Islet of Langerhans (tissue), 1 donor: Measurements from ENCODE around the gene PTRHD1.
"Not testable (repeated sequence)": the region's sequence is repeated elsewhere in the genome, so short reads cannot be mapped to it uniquely, and the experiment has no call there.

Experiments
- FAIRE-seq: peaks from one replicate; lab custom pipeline; 2011; peaks lifted over from hg19 to GRCh38; lab: Jason Lieb, UNC

PTRHD1 gene

GRCh38 chr2:24809316-24810007 is 16.3 kb upstream of the PTRHD1 start:
- no peak for FAIRE-seq

- no peak for FAIRE-seq
Measured at GRCh38 chr2:24806661-24807036, 13.5 kb upstream of the PTRHD1 start.

GRCh38 chr2:24805811-24806660 is 12.8 kb upstream of the PTRHD1 start:
- FAIRE-seq = not testable (repeated sequence)

- FAIRE-seq = not testable (repeated sequence)
Measured at GRCh38 chr2:24800487-24800886, 7.3 kb upstream of the PTRHD1 start.

GRCh38 chr2:24797644-24798043 is 4.5 kb upstream of the PTRHD1 start:
- no peak for FAIRE-seq

GRCh38 chr2:24793761-24794435 is 707 bp upstream of the PTRHD1 start:
- no peak for FAIRE-seq

- no peak for FAIRE-seq
Measured at GRCh38 chr2:24792542-24792873, 683 bp downstream of the PTRHD1 start.

GRCh38 chr2:24791452-24791851 is 1.7 kb downstream of the PTRHD1 start:
- FAIRE-seq = no peak

GRCh38 chr2:24788816-24789215 is 4.4 kb downstream of the PTRHD1 start:
- no peak for FAIRE-seq

GRCh38 chr2:24787532-24787931 is 5.7 kb downstream of the PTRHD1 start:
- FAIRE-seq = no peak

GRCh38 chr2:24785671-24786321 is 7.4 kb downstream of the PTRHD1 start:
- FAIRE-seq = no peak

GRCh38 chr2:24783641-24784040 is 9.6 kb downstream of the PTRHD1 start:
- no peak for FAIRE-seq

- no peak for FAIRE-seq
Measured at GRCh38 chr2:24779116-24779515, 14.1 kb downstream of the PTRHD1 start.

- FAIRE-seq = no peak
Measured at GRCh38 chr2:24774373-24774772, 18.8 kb downstream of the PTRHD1 start.

GRCh38 chr2:24771764-24772586 is 21.2 kb downstream of the PTRHD1 start:
- no peak for FAIRE-seq

- no peak for FAIRE-seq
Measured at GRCh38 chr2:24771061-24771460, 22.1 kb downstream of the PTRHD1 start.

- FAIRE-seq = no peak
Measured at GRCh38 chr2:24768601-24769000, 24.6 kb downstream of the PTRHD1 start.

GRCh38 chr2:24768013-24768412 is 25.2 kb downstream of the PTRHD1 start:
- no peak for FAIRE-seq

GRCh38 chr2:24766609-24767008 is 26.6 kb downstream of the PTRHD1 start:
- no peak for FAIRE-seq

- FAIRE-seq = no peak
Measured at GRCh38 chr2:24763843-24764242, 29.3 kb downstream of the PTRHD1 start.

GRCh38 chr2:24762518-24762917 is 30.7 kb downstream of the PTRHD1 start:
- FAIRE-seq = no peak

- no peak for FAIRE-seq
Measured at GRCh38 chr2:24761866-24762265, 31.3 kb downstream of the PTRHD1 start.
